ENCODE measurements around the gene NRTN. TPM values are rescaled to one million over a fixed set of nuclear protein-coding genes. Genes with fewer than 3 reads are reported as not detected.
A peak's percentile ranks its signal among the peaks of the same experiment; 100 is the strongest.

The NRTN gene
- total RNA-seq, 1 donor from 2014 or later = 1.3 TPM

- no peak for DNase-seq (ENCODE audit: low read depth)
- no peaks in the 10 kb centered on the region for H3K27me3 ChIP-seq (ENCODE audit: control insufficient read depth, insufficient read depth, low read length)
- no peak for TF ChIP-seq CTCF (IDR thresholded peaks at IDR 0.05; ENCODE audit: insufficient read depth, low read length, severe bottlenecking)
- FAIRE-seq = no peak
- H3K36me3 ChIP-seq (ENCODE audit: control insufficient read depth, insufficient read depth, low read length) = peaks cover 36% of the 10 kb centered on the region
- no peak overlapping the region for H3K4me3 ChIP-seq (ENCODE audit: low read depth, low read length)
Observed at GRCh38 chr19:5788422-5788821, 16.4 kb upstream of the NRTN start.

GRCh38 chr19:5789351-5789761, 15.5 kb upstream of the NRTN start:
- peaks cover 34% of the 10 kb centered on the region for H3K36me3 ChIP-seq (ENCODE audit: control insufficient read depth, insufficient read depth, low read length)
- no peaks in the 10 kb centered on the region for H3K27me3 ChIP-seq (ENCODE audit: control insufficient read depth, insufficient read depth, low read length)
- FAIRE-seq (no peak), DNase-seq (ENCODE audit: low read depth) (no peak)
- no peak for TF ChIP-seq CTCF (IDR thresholded peaks at IDR 0.05; ENCODE audit: insufficient read depth, low read length, severe bottlenecking)
- H3K4me3 ChIP-seq (ENCODE audit: low read depth, low read length) = no peak overlapping the region

- H3K27me3 ChIP-seq (ENCODE audit: control insufficient read depth, insufficient read depth, low read length) = no peaks in the 10 kb centered on the region
- FAIRE-seq (peak; percentile 88), DNase-seq (ENCODE audit: low read depth) (peak; percentile 59)
- peak overlapping the region; percentile 93 for H3K4me3 ChIP-seq (ENCODE audit: low read depth, low read length)
- no peak for TF ChIP-seq CTCF (IDR thresholded peaks at IDR 0.05; ENCODE audit: insufficient read depth, low read length, severe bottlenecking)
- H3K36me3 ChIP-seq (ENCODE audit: control insufficient read depth, insufficient read depth, low read length) = peaks cover 32% of the 10 kb centered on the region
Observed at GRCh38 chr19:5789886-5790558, 14.8 kb upstream of the NRTN start.

- Histone ChIP-seq H3K27me3 (ENCODE audit: control insufficient read depth, insufficient read depth, low read length) (no peaks in the 10 kb centered on the region), H3K4me3 (ENCODE audit: low read depth, low read length) (peak within 1 kb of the TSS; percentile 93), H3K36me3 (ENCODE audit: control insufficient read depth, insufficient read depth, low read length) (peaks cover 29% of the 10 kb centered on the region)
- FAIRE-seq (peak; percentile 99), DNase-seq (ENCODE audit: low read depth) (peak; percentile 98)
- no peak for TF ChIP-seq CTCF (IDR thresholded peaks at IDR 0.05; ENCODE audit: insufficient read depth, low read length, severe bottlenecking)
Observed at GRCh38 chr19:5790559-5791520, 14.0 kb upstream of the NRTN start, which contains the start of gene DUS3L. Gene DUS3L, minus strand, starts transcription at chr19:5791163. Its CDS starts 22 bp downstream, at chr19:5791141.

- DNase-seq (ENCODE audit: low read depth) (no peak), FAIRE-seq (no peak)
- Histone ChIP-seq H3K4me3 (ENCODE audit: low read depth, low read length) (no peak overlapping the region), H3K36me3 (ENCODE audit: control insufficient read depth, insufficient read depth, low read length) (peaks cover 18% of the 10 kb centered on the region), H3K27me3 (ENCODE audit: control insufficient read depth, insufficient read depth, low read length) (no peaks in the 10 kb centered on the region)
- TF ChIP-seq CTCF (IDR thresholded peaks at IDR 0.05; ENCODE audit: insufficient read depth, low read length, severe bottlenecking) = no peak
Observed at GRCh38 chr19:5792224-5792623, 12.6 kb upstream of the NRTN start.
